ENCODE data around the gene NEXN. TPM values are rescaled to one million over a fixed set of nuclear protein-coding genes. Genes with fewer than 3 reads are reported as not detected.
A peak's percentile ranks its signal among the peaks of the same experiment; 100 is the strongest.
"Not testable (repeated sequence)": the region's sequence is repeated elsewhere in the genome, so short reads cannot be mapped to it uniquely, and the experiment has no call there.

NEXN gene
- total RNA-seq, 6 experiments from 2014 or later = 0.42 to 3.9 (median 1.9) TPM

DNA sequence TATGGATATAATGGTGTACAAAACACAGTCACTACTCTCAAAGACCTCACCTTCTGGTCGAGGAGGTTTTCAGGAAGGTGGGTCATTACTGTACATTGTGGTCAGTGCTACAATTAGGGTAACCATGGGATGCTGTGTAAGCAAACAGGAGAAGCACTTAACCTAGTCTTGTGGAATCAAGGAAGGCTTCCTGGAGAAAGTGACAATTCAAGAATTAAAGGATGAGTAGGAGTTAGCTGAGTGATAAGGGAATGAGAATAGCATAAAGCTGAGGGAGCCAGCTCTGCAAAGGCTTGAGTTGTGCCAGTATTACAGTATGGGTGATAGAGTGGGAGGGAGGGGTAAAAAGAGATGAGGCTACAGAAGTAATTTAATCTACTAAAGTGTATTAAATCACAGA, 17.2 kb downstream of the NEXN start:
- ATAC-seq (no peak), DNase-seq (no peak)
- H3K27ac ChIP-seq = no peak overlapping the region
- H3K4me1 ChIP-seq = peaks cover 0 to 5% (median under 1%) of the 10 kb centered on the region in 4 donors
- no peaks in the 10 kb centered on the region for H3K9me3 ChIP-seq
- H3K4me3 ChIP-seq = no peak overlapping the region
- TF ChIP-seq POLR2A (IDR thresholded peaks at IDR 0.05) = no peak
- TF ChIP-seq, protein P1, sequence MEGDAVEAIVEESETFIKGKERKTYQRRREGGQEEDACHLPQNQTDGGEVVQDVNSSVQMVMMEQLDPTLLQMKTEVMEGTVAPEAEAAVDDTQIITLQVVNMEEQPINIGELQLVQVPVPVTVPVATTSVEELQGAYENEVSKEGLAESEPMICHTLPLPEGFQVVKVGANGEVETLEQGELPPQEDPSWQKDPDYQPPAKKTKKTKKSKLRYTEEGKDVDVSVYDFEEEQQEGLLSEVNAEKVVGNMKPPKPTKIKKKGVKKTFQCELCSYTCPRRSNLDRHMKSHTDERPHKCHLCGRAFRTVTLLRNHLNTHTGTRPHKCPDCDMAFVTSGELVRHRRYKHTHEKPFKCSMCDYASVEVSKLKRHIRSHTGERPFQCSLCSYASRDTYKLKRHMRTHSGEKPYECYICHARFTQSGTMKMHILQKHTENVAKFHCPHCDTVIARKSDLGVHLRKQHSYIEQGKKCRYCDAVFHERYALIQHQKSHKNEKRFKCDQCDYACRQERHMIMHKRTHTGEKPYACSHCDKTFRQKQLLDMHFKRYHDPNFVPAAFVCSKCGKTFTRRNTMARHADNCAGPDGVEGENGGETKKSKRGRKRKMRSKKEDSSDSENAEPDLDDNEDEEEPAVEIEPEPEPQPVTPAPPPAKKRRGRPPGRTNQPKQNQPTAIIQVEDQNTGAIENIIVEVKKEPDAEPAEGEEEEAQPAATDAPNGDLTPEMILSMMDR (IDR thresholded peaks at IDR 0.05) = no peak
- H3K36me3 ChIP-seq = no peaks in the 10 kb centered on the region
- 50% methylated on average over 1 of the region's 1 CpG for WGBS (ENCODE audit: insufficient coverage, low coverage, low lambda C conversion rate, missing lambda C conversion rate)
- intact Hi-C loops (cut with DNase I) = no loop called here
- no peaks in the 10 kb centered on the region for H3K27me3 ChIP-seq

DNA sequence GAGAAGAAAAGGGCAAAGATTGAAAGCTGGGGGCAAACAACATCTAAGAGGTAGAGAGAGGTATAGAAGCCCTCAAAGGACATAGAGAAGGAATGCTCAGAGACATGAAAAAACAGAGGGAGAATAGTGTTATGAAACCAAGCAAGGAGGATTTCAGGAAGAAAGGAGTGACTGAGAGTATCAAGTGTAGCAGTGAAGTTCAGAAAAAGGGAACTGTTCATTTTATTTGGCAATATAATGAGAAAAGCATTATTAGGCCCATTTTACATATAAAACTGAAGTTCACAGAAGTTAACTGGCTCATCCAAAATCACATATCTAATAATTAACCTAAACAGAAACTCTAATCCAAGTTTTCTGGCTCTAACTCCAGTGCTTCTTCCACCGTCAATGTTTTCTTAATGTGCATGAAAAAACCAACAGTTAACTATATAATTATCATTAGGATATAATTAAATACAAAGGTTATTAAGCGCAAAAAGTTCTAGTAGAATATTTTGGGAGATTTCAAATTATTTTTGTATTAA, 17.7 kb downstream of the NEXN start:
- Histone ChIP-seq H3K4me3 (no peak overlapping the region), H3K36me3 (no peaks in the 10 kb centered on the region), H3K27me3 (no peaks in the 10 kb centered on the region), H3K27ac (no peak overlapping the region), H3K9me3 (no peaks in the 10 kb centered on the region), H3K4me1 (peaks cover 0 to 5% (median 0%) of the 10 kb centered on the region in 4 donors)
- WGBS (ENCODE audit: insufficient coverage, low coverage, low lambda C conversion rate, missing lambda C conversion rate) = 56% methylated on average over 2 of the region's 2 CpGs
- ATAC-seq (peak in 3 of 4 donors; percentile 39 to 54 (median 50)), DNase-seq (no peak)
- intact Hi-C loops (cut with DNase I) = no loop called here
- TF ChIP-seq, protein P1 (IDR thresholded peaks at IDR 0.05) = no peak
- no peak for TF ChIP-seq POLR2A (IDR thresholded peaks at IDR 0.05)

DNA sequence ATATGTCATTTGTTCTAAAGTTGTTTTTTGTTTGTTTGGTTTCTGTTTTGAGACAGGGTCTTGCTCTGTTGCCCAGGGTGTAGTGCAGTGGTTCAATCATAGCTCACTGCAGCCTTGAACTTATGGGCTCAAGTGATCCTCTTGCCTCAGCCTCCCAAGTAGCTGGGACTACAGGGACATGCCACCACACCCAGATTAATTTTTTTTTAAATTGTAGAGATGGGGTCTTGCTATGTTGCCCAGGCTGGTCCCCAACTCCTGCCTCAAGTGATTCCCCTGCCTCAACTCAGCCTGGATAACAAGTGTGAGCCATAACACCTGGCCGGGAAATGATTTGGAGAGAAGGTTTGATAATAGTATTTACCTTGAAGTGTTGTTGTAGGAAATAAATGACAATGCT, 18.2 kb downstream of the NEXN start:
- Histone ChIP-seq H3K4me1 (peaks cover 0 to 5% (median 0%) of the 10 kb centered on the region in 4 donors), H3K27me3 (no peaks in the 10 kb centered on the region), H3K36me3 (no peaks in the 10 kb centered on the region), H3K4me3 (no peak overlapping the region), H3K9me3 (no peaks in the 10 kb centered on the region), H3K27ac (no peak overlapping the region)
- WGBS (ENCODE audit: insufficient coverage, low coverage, low lambda C conversion rate, missing lambda C conversion rate) = 69% methylated on average over 1 of the region's 1 CpG
- intact Hi-C loops (cut with DNase I) = no loop called here
- DNase-seq (no peak), ATAC-seq (no peak)
- TF ChIP-seq, protein P1 (IDR thresholded peaks at IDR 0.05) = no peak
- TF ChIP-seq POLR2A (IDR thresholded peaks at IDR 0.05) = no peak

DNA sequence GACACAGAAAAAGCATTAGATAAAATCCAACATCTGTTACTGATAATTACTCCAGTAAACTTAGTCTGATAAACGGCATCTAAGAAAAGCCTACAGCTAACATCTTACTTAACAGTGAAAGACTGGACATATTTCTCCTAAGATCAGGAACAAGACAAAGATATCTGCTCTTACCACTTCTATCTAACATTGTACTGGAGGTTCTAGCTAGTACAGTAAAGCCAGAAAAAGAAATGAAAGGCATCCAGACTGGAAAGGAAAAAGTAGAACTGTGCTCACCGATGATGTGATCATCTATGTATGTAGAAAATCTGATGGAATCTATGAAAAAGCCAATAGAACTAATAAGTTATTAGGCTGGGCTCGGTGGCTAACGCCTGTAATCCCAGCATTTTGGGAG, 21.7 kb downstream of the NEXN start:
- intact Hi-C loops (cut with DNase I) = no loop called here
- 82% methylated on average over 3 of the region's 4 CpGs for WGBS (ENCODE audit: insufficient coverage, low coverage, low lambda C conversion rate, missing lambda C conversion rate)
- DNase-seq (no peak), ATAC-seq (no peak)
- H3K9me3 ChIP-seq = no peaks in the 10 kb centered on the region
- no peak overlapping the region for H3K27ac ChIP-seq
- no peaks in the 10 kb centered on the region for H3K27me3 ChIP-seq
- TF ChIP-seq, protein P1 (IDR thresholded peaks at IDR 0.05) = no peak
- no peak for TF ChIP-seq POLR2A (IDR thresholded peaks at IDR 0.05)
- no peak overlapping the region for H3K4me3 ChIP-seq
- peaks cover 0 to 5% (median 0%) of the 10 kb centered on the region in 4 donors for H3K4me1 ChIP-seq
- no peaks in the 10 kb centered on the region for H3K36me3 ChIP-seq

DNA sequence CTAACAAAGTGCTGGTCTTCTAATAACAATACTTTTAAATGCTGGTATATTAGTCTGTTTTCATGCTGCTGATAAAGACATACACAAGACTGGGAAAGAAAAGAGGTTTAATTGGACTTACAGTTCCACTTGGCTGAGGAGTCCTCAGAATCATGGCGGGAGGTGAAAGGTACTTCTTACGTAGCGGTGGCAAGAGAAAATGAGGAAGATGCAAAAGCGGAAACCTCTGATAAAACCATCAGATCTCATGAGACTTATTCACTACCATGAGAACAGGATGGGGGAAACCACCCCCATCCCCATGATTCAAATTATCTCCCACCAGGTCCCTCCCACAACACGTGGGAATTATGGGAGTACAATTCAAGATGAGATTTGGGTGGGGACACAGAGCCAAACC, 30.5 kb downstream of the NEXN start:
- H3K4me1 ChIP-seq; H3K27me3 ChIP-seq; H3K27ac ChIP-seq; ATAC-seq; H3K4me3 ChIP-seq; H3K36me3 ChIP-seq; H3K9me3 ChIP-seq; intact Hi-C loops (cut with DNase I); DNase-seq: not testable (repeated sequence)
- 81% methylated on average over 5 of the region's 5 CpGs for WGBS (ENCODE audit: insufficient coverage, low coverage, low lambda C conversion rate, missing lambda C conversion rate)

Measured in right lobe of liver (tissue), 6 donors.